SK-N-SH treated with all-trans-retinoic acid at 6 μM for 48 hours (cell line): ENCODE measurements around the gene GPD1.

Source experiments
- ATAC-seq: fragments of 200-7000 bp; cut with Tn5 transposase; 3 replicates; pipeline ENCODE4 v1.9.1; 2020; ENCODE audit warnings: mild to moderate bottlenecking, moderate library complexity
- ARNTL ChIP-seq: fragments of 450-650 bp; formaldehyde crosslinking; IDR thresholded peaks from 2 replicates; pipeline ENCODE4 v1.5.0; 2020; ENCODE audit warnings: low read depth, mild to moderate bottlenecking, moderate library complexity, borderline replicate concordance
- CSDC2 ChIP-seq: fragments of 250-450 bp; sonication (Bioruptor Pico); IDR thresholded peaks from 2 replicates; pipeline ENCODE4 v1.5.0; 2020; ENCODE audit warnings: mild to moderate bottlenecking, moderate library complexity
- ESRRG ChIP-seq: fragments of 250-450 bp; sonication (Bioruptor Pico); IDR thresholded peaks from 2 replicates; pipeline ENCODE4 v1.6.1; 2021; ENCODE audit warnings: mild to moderate bottlenecking
- GLIS3 ChIP-seq: fragments of 250-450 bp; sonication (Bioruptor Pico); IDR thresholded peaks from 2 replicates; pipeline ENCODE4 v1.5.0; 2020; ENCODE audit warnings: mild to moderate bottlenecking, moderate library complexity
- ISL1 ChIP-seq: fragments of 250-450 bp; sonication (Bioruptor Pico); IDR thresholded peaks from 2 replicates; pipeline ENCODE4 v2.1.2; 2022; ENCODE audit warnings: mild to moderate bottlenecking, moderate library complexity
- OSR1 ChIP-seq: fragments of 250-450 bp; sonication (Bioruptor Pico); IDR thresholded peaks from 2 replicates; pipeline ENCODE4 v1.8.0; 2022; ENCODE audit warnings: moderate library complexity, mild to moderate bottlenecking, inconsistent platforms
- PPARA ChIP-seq: fragments of 250-450 bp; sonication (Bioruptor Pico); IDR thresholded peaks from 2 replicates; pipeline ENCODE4 v1.5.0; 2020; ENCODE audit warnings: mild to moderate bottlenecking, borderline replicate concordance
- RARB ChIP-seq: fragments of 250-450 bp; sonication (Bioruptor Pico); IDR thresholded peaks from 2 replicates; pipeline ENCODE4 v1.8.0; 2021; ENCODE audit warnings: mild to moderate bottlenecking, moderate library complexity
- SNAI2 ChIP-seq: fragments of 250-450 bp; sonication (Bioruptor Pico); IDR thresholded peaks from 2 replicates; pipeline ENCODE4 v1.5.0; 2020; ENCODE audit warnings: mild to moderate bottlenecking, moderate library complexity
- TCF4 ChIP-seq: fragments of 250-450 bp; sonication (Bioruptor Pico); IDR thresholded peaks from 2 replicates; pipeline ENCODE4 v1.8.0; 2021; ENCODE audit warnings: mild to moderate bottlenecking, moderate library complexity, borderline replicate concordance
- TOX ChIP-seq: fragments of 250-450 bp; sonication (Bioruptor Pico); IDR thresholded peaks from 2 replicates; pipeline ENCODE4 v1.8.0; 2021; ENCODE audit warnings: mild to moderate bottlenecking, moderate library complexity, borderline replicate concordance
- ZC3H10 ChIP-seq: fragments of 250-450 bp; sonication (Bioruptor Pico); IDR thresholded peaks from 2 replicates; pipeline ENCODE4 v1.5.1; 2021; ENCODE audit warnings: mild to moderate bottlenecking, moderate library complexity
- ZFP3 ChIP-seq: fragments of 250-450 bp; sonication (Bioruptor Pico); IDR thresholded peaks from 2 replicates; pipeline ENCODE4 v1.5.0; 2020; ENCODE audit warnings: mild to moderate bottlenecking, moderate library complexity
- ZFP30 ChIP-seq: fragments of 450-650 bp; formaldehyde crosslinking; IDR thresholded peaks from 2 replicates; pipeline ENCODE4 v1.5.0; 2022; ENCODE audit warnings: mild to moderate bottlenecking, moderate library complexity
- ZNF565 ChIP-seq: fragments of 450-650 bp; formaldehyde crosslinking; conservative IDR thresholded peaks from 2 replicates; pipeline ENCODE4 v1.5.0; 2020; ENCODE audit warnings: low read depth, mild to moderate bottlenecking, moderate library complexity
- ZNF70 ChIP-seq: fragments of 450-650 bp; formaldehyde crosslinking; IDR thresholded peaks from 2 replicates; pipeline ENCODE4 v1.5.0; 2020; ENCODE audit warnings: mild to moderate bottlenecking, moderate library complexity
- ZNF8 ChIP-seq: fragments of 450-650 bp; formaldehyde crosslinking; IDR thresholded peaks from 2 replicates; pipeline ENCODE4 v1.5.0; 2020; ENCODE audit warnings: mild to moderate bottlenecking, moderate library complexity
- TF ChIP-seq, protein P1 (sequence below): fragments of 250-450 bp; sonication (Bioruptor Pico); IDR thresholded peaks from 2 replicates; pipeline ENCODE4 v1.5.1; 2021; ENCODE audit warnings: mild to moderate bottlenecking, moderate library complexity
- TF ChIP-seq, protein P2 (sequence below): fragments of 250-450 bp; sonication (Bioruptor Pico); IDR thresholded peaks from 2 replicates; pipeline ENCODE4 v1.8.0; 2020; ENCODE audit warnings: mild to moderate bottlenecking, moderate library complexity, borderline replicate concordance
- TF ChIP-seq, protein P3 (sequence below): fragments of 250-450 bp; sonication (Bioruptor Pico); IDR thresholded peaks from 2 replicates; pipeline ENCODE4 v1.5.0; 2020; ENCODE audit warnings: mild to moderate bottlenecking, moderate library complexity
- TF ChIP-seq, protein P4 (sequence below): fragments of 250-450 bp; sonication (Bioruptor Pico); IDR thresholded peaks from 2 replicates; pipeline ENCODE4 v1.5.1; 2020; ENCODE audit warnings: low read depth, mild to moderate bottlenecking, moderate library complexity
- TF ChIP-seq, protein P5 (sequence below): fragments of 250-450 bp; sonication (Bioruptor Pico); IDR thresholded peaks from 2 replicates; pipeline ENCODE4 v1.8.0; 2021; ENCODE audit warnings: low read depth, mild to moderate bottlenecking, moderate library complexity, borderline replicate concordance

Gene GPD1

DNA sequence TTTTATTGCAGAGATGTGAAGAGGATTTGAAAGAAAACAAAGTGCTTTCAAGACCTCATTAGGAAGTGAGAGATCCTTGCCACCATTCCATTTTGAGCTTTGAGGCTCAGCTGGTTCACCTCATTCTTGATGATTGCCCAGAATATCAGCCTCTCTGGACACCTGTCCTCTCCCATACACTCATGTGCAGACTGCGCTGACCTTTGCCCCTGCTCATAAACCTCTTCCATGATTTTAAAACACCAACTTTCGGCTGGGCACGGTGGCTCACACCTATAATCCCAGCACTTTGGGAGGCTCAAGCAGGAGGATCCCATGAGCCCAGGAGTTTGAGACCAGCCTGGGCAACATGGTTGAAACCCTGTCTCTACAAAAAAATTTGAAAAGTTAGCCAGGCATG, 17.1 kb downstream of the GPD1 start:
- ATAC-seq: no peak

DNA sequence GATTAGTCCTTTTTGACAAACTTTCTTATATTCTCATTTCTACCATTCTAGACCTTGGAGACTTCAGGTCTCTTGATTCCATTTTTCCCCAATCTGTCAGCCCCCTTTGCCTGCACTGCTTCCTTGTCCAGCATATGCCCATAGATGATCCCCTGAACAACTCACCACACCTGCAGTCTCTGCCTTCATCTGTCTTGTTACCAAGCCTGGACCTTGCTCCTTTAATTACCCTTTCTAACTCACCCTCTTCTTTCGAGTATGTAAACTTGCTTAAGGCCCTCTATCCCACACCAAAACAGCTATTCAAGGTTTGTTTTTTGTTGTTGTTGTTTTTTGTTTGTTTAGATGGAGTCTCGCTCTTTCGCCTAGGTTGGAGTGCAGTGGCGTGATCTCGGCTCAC, 17.8 kb downstream of the GPD1 start:
- TF ChIP-seq ARNTL: no peak
- TF ChIP-seq GLIS3: no peak
- TF ChIP-seq, protein P1, sequence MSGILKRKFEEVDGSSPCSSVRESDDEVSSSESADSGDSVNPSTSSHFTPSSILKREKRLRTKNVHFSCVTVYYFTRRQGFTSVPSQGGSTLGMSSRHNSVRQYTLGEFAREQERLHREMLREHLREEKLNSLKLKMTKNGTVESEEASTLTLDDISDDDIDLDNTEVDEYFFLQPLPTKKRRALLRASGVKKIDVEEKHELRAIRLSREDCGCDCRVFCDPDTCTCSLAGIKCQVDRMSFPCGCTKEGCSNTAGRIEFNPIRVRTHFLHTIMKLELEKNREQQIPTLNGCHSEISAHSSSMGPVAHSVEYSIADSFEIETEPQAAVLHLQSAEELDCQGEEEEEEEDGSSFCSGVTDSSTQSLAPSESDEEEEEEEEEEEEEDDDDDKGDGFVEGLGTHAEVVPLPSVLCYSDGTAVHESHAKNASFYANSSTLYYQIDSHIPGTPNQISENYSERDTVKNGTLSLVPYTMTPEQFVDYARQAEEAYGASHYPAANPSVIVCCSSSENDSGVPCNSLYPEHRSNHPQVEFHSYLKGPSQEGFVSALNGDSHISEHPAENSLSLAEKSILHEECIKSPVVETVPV (CRISPR knock-in tag): no peak
- no peak for TF ChIP-seq ZC3H10 (CRISPR knock-in tag)
- ATAC-seq: no peak

More for the DNA sequence above, 17.1 kb downstream of the GPD1 start:
- TF ChIP-seq, protein P2, sequence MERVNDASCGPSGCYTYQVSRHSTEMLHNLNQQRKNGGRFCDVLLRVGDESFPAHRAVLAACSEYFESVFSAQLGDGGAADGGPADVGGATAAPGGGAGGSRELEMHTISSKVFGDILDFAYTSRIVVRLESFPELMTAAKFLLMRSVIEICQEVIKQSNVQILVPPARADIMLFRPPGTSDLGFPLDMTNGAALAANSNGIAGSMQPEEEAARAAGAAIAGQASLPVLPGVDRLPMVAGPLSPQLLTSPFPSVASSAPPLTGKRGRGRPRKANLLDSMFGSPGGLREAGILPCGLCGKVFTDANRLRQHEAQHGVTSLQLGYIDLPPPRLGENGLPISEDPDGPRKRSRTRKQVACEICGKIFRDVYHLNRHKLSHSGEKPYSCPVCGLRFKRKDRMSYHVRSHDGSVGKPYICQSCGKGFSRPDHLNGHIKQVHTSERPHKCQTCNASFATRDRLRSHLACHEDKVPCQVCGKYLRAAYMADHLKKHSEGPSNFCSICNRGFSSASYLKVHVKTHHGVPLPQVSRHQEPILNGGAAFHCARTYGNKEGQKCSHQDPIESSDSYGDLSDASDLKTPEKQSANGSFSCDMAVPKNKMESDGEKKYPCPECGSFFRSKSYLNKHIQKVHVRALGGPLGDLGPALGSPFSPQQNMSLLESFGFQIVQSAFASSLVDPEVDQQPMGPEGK (CRISPR knock-in tag): no peak
- TF ChIP-seq ZNF8 (no peak), ZFP30 (no peak), ZFP3 (CRISPR knock-in tag) (no peak), RARB (no peak), GLIS3 (no peak), ARNTL (no peak), TCF4 (CRISPR knock-in tag) (no peak), ZC3H10 (CRISPR knock-in tag) (no peak), TOX (CRISPR knock-in tag) (no peak)
- TF ChIP-seq, protein P3, sequence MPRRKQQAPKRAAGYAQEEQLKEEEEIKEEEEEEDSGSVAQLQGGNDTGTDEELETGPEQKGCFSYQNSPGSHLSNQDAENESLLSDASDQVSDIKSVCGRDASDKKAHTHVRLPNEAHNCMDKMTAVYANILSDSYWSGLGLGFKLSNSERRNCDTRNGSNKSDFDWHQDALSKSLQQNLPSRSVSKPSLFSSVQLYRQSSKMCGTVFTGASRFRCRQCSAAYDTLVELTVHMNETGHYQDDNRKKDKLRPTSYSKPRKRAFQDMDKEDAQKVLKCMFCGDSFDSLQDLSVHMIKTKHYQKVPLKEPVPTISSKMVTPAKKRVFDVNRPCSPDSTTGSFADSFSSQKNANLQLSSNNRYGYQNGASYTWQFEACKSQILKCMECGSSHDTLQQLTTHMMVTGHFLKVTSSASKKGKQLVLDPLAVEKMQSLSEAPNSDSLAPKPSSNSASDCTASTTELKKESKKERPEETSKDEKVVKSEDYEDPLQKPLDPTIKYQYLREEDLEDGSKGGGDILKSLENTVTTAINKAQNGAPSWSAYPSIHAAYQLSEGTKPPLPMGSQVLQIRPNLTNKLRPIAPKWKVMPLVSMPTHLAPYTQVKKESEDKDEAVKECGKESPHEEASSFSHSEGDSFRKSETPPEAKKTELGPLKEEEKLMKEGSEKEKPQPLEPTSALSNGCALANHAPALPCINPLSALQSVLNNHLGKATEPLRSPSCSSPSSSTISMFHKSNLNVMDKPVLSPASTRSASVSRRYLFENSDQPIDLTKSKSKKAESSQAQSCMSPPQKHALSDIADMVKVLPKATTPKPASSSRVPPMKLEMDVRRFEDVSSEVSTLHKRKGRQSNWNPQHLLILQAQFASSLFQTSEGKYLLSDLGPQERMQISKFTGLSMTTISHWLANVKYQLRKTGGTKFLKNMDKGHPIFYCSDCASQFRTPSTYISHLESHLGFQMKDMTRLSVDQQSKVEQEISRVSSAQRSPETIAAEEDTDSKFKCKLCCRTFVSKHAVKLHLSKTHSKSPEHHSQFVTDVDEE (CRISPR knock-in tag): no peak
- TF ChIP-seq, protein P4, sequence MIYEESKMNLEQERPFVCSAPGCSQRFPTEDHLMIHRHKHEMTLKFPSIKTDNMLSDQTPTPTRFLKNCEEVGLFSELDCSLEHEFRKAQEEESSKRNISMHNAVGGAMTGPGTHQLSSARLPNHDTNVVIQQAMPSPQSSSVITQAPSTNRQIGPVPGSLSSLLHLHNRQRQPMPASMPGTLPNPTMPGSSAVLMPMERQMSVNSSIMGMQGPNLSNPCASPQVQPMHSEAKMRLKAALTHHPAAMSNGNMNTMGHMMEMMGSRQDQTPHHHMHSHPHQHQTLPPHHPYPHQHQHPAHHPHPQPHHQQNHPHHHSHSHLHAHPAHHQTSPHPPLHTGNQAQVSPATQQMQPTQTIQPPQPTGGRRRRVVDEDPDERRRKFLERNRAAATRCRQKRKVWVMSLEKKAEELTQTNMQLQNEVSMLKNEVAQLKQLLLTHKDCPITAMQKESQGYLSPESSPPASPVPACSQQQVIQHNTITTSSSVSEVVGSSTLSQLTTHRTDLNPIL (CRISPR knock-in tag): no peak

DNA sequence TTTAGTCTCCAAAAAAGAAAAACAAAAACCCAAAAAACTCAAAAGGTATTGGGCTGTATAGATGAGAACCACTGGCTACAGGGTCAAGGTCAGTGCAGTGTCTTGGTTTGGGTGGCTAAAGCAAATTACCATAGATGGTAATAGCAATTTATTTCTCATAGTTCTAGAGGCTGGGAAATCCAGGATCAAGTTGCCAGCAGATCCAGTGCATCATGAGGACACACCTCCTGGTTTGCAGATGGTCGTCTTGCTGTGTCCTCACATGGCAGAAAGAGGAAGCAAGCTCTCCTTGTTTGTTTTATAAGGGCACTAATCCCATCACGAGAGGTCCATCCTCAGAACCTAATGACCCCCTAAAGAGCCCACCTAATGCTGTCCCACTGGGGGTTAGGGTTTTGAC, 19.4 kb downstream of the GPD1 start:
- ATAC-seq: no peak
- TF ChIP-seq OSR1 (CRISPR knock-in tag) (no peak), ZFP3 (CRISPR knock-in tag) (no peak), ZNF70 (CRISPR knock-in tag) (no peak), GLIS3 (no peak), CSDC2 (no peak), SNAI2 (CRISPR knock-in tag) (no peak), ARNTL (no peak), TCF4 (CRISPR knock-in tag) (no peak), ISL1 (CRISPR knock-in tag) (no peak), TOX (CRISPR knock-in tag) (no peak), ZFP30 (no peak), ESRRG (CRISPR knock-in tag) (no peak), PPARA (CRISPR knock-in tag) (no peak), ZNF565 (CRISPR knock-in tag) (no peak), ZC3H10 (CRISPR knock-in tag) (no peak)
- TF ChIP-seq, protein P5, sequence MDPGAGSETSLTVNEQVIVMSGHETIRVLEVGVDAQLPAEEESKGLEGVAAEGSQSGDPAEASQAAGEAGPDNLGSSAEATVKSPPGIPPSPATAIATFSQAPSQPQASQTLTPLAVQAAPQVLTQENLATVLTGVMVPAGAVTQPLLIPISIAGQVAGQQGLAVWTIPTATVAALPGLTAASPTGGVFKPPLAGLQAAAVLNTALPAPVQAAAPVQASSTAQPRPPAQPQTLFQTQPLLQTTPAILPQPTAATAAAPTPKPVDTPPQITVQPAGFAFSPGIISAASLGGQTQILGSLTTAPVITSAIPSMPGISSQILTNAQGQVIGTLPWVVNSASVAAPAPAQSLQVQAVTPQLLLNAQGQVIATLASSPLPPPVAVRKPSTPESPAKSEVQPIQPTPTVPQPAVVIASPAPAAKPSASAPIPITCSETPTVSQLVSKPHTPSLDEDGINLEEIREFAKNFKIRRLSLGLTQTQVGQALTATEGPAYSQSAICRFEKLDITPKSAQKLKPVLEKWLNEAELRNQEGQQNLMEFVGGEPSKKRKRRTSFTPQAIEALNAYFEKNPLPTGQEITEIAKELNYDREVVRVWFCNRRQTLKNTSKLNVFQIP (CRISPR knock-in tag): no peak
- TF ChIP-seq, all 23 proteins: peak for 0
